Fibroblast of skin of abdomen (primary cell): ENCODE measurements around the gene MIOS.
A peak's percentile ranks its signal among the peaks of the same experiment; 100 is the strongest.
"Not testable (repeated sequence)": the region's sequence is repeated elsewhere in the genome, so short reads cannot be mapped to it uniquely, and the experiment has no call there.

Source experiments
- DNase-seq: peaks from one replicate; pipeline ENCODE4 v3.0.0-alpha.2; 2013

MIOS gene

DNA sequence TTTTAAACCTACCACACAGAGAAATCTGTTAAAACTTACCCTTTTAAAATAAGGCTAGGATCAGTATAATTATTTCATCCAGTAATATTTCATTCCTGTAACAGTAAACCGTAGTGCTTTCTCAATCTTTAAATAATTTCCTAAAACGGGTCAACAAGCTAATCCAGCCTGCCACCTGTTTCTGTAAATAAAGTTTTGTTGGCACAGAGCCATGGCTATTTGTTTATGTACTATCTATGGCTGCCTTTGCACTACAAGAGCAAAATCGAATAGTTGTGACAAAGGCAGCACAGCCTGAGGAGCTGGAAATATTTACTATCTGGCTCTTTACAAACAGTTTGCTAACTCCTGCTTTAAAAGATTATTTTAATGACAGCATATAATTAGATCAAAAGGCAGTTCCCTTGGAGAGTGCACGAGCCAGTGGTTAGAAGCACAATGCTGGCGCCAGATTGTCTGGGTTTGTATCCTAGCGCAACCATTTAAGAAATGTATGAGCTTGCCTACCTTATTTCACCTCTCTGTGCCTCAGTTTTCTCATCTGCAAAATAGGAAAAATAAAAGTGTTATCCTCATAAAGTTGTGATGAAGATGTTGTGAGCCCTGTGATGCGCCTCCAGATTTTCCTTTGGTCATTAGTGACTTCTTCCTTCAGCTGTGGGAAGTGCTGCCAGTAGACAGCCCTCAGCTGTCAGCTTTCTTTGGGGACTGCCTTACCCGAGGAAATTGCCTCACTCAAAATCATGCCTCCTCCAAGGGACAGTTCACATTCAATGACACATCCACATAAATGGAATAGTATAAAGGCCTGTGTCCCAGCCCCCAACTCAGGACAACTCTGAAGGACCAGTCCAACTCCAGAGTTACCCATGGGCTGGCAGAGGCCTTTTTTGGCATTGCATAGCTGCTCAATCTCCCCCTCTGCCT, 11.8 kb upstream of the MIOS start:
- DNase-seq: peak; percentile 12

GRCh38 chr7:7556852-7557251, 9.8 kb upstream of the MIOS start:
- DNase-seq: no peak

- no peak for DNase-seq
These were observed 9.4 kb upstream of the MIOS start for GRCh38 chr7:7557252-7557651.

DNA sequence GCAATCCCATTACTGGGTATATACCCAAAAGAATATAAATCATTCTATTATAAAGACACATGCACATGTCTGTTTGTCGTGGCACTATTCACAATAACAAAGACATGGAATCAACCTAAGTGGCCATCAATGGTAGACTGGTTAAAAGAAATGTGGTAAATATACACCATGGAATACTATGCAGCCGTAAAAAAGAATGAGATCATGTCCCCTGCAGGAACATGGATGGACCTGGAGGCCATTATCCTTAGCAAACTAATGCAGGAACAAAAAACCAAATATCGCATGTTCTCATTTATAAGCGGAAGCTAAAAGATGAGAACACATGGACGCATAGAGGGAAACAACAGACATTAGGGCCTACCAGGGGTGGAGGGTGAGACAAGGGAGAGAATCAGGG, 5.1 kb upstream of the MIOS start:
- not testable (repeated sequence) for DNase-seq

- peak; percentile 75 for DNase-seq
These were observed 3.9 kb upstream of the MIOS start for GRCh38 chr7:7562736-7563135.

DNA sequence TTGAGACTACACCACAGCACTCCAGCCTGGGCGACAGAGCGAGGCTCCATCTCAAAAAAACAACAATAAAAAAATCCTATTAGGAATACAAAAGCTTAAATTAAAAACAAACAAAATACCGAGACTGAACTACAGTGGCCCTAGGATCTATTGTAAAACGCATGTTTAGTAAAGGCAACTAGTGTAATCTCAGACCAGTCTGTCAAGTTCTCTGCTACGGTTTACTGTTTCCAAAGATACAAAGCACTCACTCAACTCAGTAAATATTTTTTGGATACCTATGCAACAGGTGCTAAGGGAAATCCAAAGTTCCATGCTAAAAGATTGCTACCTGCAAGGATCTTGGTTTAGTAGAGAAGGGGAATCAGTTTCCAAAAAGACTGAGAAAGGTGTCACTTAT, 3.4 kb upstream of the MIOS start:
- DNase-seq: no peak

DNA sequence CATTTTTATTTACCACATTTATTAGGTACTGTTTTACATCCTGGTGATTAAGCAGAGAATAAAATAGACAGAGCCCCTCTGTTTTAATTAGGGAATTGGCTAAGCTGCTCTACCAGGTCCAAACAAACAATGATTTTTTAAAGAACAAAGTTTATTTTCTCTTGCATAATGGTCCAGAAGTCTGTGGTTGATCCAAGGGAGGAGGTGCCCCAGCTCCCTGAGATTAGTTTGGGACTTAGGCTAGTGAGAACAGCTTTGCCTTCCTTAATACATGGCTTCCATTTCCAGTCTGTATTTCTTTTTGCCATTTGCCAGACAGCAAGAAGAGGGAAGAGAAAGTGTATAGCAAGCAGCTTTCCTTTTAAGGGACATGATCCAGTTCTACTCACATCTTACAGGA, 2.9 kb upstream of the MIOS start:
- no peak for DNase-seq

GRCh38 chr7:7564323-7564780, 2.3 kb upstream of the MIOS start:
- peak; percentile 82 for DNase-seq

- DNase-seq: no peak
These were observed 1.5 kb upstream of the MIOS start for GRCh38 chr7:7565018-7565680.

- DNase-seq: no peak
These were observed 686 bp upstream of the MIOS start for GRCh38 chr7:7565746-7566650.

DNA sequence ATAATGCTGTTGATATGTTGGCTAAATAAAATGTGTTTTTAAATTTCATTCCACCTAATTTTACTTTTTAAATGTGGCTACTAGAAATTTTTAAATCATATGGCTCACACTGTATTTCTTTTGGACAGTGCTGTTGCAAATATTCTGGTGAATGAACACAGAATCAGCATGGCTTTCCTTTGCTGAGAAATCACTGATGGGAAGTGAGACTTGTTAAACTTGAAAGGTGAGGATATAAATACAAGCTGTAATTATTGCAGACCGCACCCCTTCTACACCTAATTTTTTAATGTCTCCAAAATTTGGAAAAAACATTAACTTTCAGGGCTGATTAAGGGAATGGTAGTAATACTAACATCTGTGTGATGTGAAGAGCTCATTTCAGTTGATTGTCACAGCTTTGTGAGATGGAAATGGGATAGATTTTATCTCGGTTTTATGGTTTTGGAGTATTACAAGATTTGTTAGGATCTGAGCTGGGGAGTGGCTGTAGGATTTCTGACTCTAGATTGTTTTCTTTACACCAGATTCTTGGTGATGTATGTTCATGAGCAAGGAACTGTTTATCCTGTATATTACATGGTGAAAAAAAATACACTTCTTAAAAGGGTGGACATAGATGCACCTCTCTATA, 1.3 kb downstream of the MIOS start:
- no peak for DNase-seq

DNA sequence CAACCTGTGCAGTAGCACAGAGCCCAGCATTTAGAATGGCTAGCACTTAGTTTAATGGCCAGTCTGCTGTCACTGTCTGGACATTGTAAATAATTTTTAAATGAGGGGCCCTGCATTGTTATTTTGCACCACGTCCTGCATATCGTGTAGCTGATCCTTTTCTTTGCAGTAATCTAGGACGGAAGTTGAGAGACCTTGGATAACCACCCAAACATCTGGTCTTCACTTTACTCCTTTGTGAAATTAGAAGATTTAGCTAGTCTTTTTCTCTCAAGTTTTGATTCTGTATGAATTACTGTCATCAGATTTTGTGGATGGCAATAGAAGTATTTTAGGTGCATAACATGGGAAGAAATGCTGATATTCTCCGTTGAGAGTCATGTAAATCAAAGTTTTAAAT, 1.9 kb downstream of the MIOS start:
- no peak for DNase-seq

DNA sequence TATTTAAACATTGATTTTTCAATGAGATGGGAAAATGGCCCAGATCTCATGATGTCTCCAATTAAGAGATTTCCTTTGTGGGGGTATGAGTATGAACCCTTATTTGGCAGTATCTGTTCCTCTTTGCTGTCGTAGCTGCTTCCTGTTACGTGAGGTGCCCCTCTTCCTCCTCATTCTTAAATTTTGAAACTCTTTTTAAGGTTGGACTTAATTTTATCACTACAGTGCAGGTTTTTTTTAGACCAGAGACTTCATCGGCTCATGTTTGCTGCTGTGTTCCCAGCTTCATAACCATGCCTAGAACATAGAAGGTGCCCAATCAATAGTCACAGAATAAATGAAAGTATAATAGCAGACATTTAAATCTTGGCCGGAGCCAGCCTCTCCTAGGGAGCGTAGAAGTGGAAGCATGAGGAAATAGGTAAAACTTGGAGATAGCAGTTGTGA, 2.4 kb downstream of the MIOS start:
- DNase-seq: no peak

DNA sequence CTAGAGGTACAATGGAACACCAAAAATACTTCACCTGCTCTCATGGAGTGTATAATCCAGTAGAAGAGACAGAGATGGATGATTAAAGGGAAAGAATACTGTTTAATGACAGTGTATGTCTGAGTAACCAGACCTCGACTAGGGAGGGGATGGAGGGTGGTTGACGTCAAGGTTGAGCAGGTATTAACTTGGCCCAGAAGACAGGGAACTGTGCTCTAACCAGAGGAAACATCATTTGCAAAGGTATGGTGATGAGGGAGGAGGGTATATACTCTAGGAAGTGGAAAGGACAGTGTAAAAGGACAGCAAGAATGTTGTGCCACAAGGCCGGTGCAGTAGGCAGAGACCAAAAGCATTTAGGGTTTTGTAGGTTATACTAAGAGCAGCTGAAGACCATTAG, 2.9 kb downstream of the MIOS start:
- no peak for DNase-seq

DNA sequence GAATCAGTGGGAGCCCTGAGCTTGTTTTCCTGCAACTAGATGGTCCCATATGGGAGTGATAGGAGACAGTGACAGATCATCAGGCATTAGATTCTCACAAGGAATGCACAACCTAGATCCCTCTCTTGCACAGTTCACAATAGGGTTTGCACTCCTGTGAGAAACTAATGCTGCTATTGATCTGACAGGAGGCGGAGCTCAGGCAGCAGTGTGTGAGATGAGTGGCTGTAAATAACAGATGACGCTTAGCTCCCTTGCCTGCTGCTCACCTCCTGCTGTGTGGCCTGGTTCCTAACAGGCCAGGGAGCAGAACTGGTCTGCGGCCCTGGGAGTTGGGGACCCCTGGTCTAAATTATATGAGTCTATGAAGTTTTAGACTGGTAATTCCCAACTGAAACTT, 3.9 kb downstream of the MIOS start:
- DNase-seq: no peak

DNA sequence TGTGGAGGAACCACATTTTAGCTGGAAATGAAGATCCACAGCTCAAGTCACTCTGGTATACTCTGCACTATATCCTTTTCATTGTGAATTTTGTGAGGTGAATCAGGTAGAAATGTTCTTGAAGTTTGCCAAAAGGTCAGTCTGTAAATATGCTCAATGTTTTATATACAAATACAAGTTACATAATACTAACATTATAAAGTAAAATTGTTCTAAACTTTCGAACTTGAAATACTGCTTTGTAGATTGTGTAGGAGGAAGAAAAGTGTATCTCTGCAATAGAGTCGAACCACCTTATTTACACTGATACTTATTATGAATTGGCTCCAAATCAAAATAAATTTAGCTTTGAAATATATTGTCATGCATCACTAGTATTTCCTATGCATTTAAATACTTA, 7.0 kb downstream of the MIOS start:
- no peak for DNase-seq

- DNase-seq: no peak
These were observed 9.7 kb downstream of the MIOS start for GRCh38 chr7:7576344-7576743.

- no peak for DNase-seq
These were observed 11.2 kb downstream of the MIOS start for GRCh38 chr7:7577888-7578287.

GRCh38 chr7:7579638-7580037, 13.0 kb downstream of the MIOS start:
- DNase-seq: no peak

DNA sequence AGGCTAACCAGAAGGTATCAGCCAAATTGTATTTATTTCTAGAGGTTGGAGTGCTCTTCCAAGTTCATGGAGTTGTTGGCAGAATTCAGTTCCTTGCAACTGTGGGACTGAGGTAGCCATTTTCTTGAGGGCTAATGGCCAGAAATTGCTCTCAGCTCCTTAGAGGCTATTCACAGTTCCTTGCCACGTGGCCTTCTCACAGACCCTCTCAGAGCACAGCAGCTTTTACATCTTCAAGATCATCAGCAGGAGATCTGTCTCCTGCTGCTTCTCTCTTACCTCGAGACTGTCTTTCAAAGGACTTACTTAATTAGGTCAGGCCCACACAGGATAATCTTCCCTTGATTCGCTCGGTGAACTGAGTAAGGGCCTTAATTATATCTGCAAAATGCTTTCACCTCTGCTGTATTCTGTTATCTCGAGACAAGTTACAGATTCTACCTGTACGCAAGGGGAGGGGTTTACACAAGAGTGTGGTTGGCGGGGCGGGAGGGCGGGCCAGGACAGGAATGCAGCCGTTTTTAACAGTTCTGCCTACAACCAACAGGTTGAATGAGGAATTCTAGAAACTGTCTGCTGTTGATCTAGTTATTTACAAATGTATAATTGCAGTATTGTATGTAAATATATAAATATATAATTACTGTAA, 15.0 kb downstream of the MIOS start:
- DNase-seq: no peak

DNA sequence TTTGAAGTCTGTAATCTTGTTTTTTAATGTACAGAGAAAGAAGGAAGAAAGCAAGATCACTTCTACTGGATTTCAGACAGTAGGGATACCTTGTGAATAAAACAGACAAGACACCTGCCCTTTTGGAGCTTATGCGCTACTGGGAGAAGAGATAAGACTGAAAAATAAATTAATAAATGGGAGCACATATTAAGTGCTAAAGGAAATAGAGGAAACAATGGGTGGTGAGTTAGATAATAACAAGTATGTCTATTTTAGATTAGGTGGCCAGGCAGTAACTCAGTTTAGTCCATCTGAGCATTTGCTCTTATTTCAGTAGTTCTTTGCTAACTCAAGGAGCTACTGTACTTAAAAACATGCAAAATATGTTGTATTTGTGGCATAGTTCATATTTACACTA, 15.9 kb downstream of the MIOS start:
- no peak for DNase-seq

- DNase-seq: no peak
These were observed 17.0 kb downstream of the MIOS start for GRCh38 chr7:7583731-7584130.
